GM12865 (cell line): Measurements from ENCODE around the gene G6PD.
"Not testable (repeated sequence)": the region's sequence is repeated elsewhere in the genome, so short reads cannot be mapped to it uniquely, and the experiment has no call there.

Experiments
- DNase-seq: peaks from one replicate; pipeline ENCODE4 v3.0.0; 2010; ENCODE audit warnings: low read depth
- H3K4me3 ChIP-seq: 2 replicates; pipeline ENCODE4 v1.5.1; 2011; ENCODE audit warnings: mild to moderate bottlenecking, low read depth, low read length, control low read depth
- CTCF ChIP-seq: IDR thresholded peaks from 2 replicates; pipeline ENCODE4 v1.5.1; 2011; ENCODE audit warnings: low read length, control low read depth, low read depth, inconsistent platforms; ENCODE audit not compliant: insufficient read depth; ENCODE audit errors: missing control alignments

G6PD gene

GRCh38 chrX:154541896-154542722, 4.5 kb downstream of the G6PD start:
- TF ChIP-seq CTCF: no peak
- no peak overlapping the region; the same call in none of the 2 replicates for H3K4me3 ChIP-seq
- DNase-seq: no peak

- DNase-seq: no peak
- no peak for TF ChIP-seq CTCF
- H3K4me3 ChIP-seq: no peak overlapping the region
Measured at GRCh38 chrX:154541589-154541895, 5.1 kb downstream of the G6PD start.

GRCh38 chrX:154540897-154541535, 5.6 kb downstream of the G6PD start:
- DNase-seq: no peak
- no peak for TF ChIP-seq CTCF
- no peak overlapping the region for H3K4me3 ChIP-seq

- H3K4me3 ChIP-seq, DNase-seq: not testable (repeated sequence)
Measured at GRCh38 chrX:154540365-154540764, 6.3 kb downstream of the G6PD start.

- TF ChIP-seq CTCF: no peak
- no peak for DNase-seq
- H3K4me3 ChIP-seq: no peak overlapping the region
Measured at GRCh38 chrX:154539077-154539476, 7.6 kb downstream of the G6PD start.

GRCh38 chrX:154535892-154536291, 10.8 kb downstream of the G6PD start:
- no peak for DNase-seq
- no peak overlapping the region for H3K4me3 ChIP-seq
- TF ChIP-seq CTCF: no peak

- peak; percentile 89 for DNase-seq
- no peak overlapping the region for H3K4me3 ChIP-seq
- TF ChIP-seq CTCF: peak; percentile 95
Measured at GRCh38 chrX:154534526-154535322, 11.9 kb downstream of the G6PD start.
